Psoas muscle (tissue), 8 donors: Measurements from ENCODE around the gene SYNM. TPM values are rescaled to one million over a fixed set of nuclear protein-coding genes. Genes with fewer than 3 reads are reported as not detected.

Experiments used
- ATAC-seq, 4 donors: fragments of 200-7000 bp; cut with Tn5 transposase; one replicate each; pipeline ENCODE4 v1.9.1; 2020; ENCODE audit warnings: moderate library complexity in 3 of 4, mild to moderate bottlenecking in 2 of 4
- DNase-seq, 2 donors: peaks; one replicate each; pipeline ENCODE4 v3.0.0-alpha.2; 2020
- H3K27ac ChIP-seq: fragments of 200-600 bp; one replicate; pipeline ENCODE4 v1.8.0; 2022
- H3K27me3 ChIP-seq, 3 donors: fragments of 200-600 bp in 1 of 3; one replicate each; pipeline versions ENCODE4 v1.6.1 to v1.8.0; 2013 to 2022; ENCODE audit warnings: low read length in 2 of 3, mild to moderate bottlenecking in 2 of 3, moderate library complexity in 1 of 3; ENCODE audit not compliant: insufficient read depth in 3 of 3
- H3K36me3 ChIP-seq, 2 donors: fragments of 200-600 bp in 1 of 2; one replicate each; pipeline versions ENCODE4 v1.6.1 to v1.8.0; 2013 to 2022; ENCODE audit warnings: low read depth in 1 of 2, mild to moderate bottlenecking in 1 of 2, moderate library complexity in 1 of 2; ENCODE audit not compliant: insufficient read depth in 1 of 2
- H3K4me1 ChIP-seq: fragments of 200-600 bp; one replicate; pipeline ENCODE4 v1.8.0; 2022
- H3K4me3 ChIP-seq: fragments of 200-600 bp; one replicate; pipeline ENCODE4 v1.8.0; 2022; ENCODE audit warnings: mild to moderate bottlenecking
- H3K9me3 ChIP-seq: fragments of 200-600 bp; one replicate; pipeline ENCODE4 v1.8.0; 2022
- CTCF ChIP-seq: fragments of 200-600 bp; IDR thresholded peaks from one replicate; pipeline ENCODE4 v1.8.0; 2022; ENCODE audit warnings: antibody characterized with exemption
- WGBS, 3 donors: extraction: QIAGEN DNeasy Blood & Tissue Kit; methylation state at CpG; one replicate each; pipeline versions ENCODE4 v1.1.6 to v1.1.7; 2013; 5-methylcytosine and 5-hydroxymethylcytosine counted together
- intact Hi-C, 2 donors: fragments of 100-400 bp; cut with DNase I; formaldehyde crosslinking; loops; one replicate each; pipeline versions ENCODE4 v1.11.0 to v1.14.2; 2022
- polyA plus RNA-seq, 3 donors: library from polyadenylated mRNA; stranded (reverse); fragments of 200-250 nt; gene quantifications; one replicate each; pipeline ENCODE4 v1.2.3, GENCODE V29; 2013
- total RNA-seq, 4 donors: library from RNA; stranded (reverse); fragmentation: NEBNext Ultra II Directional in 2 of 4; extraction: Animal tissue kit (Norgen Biotek cat#: 25700) in 2 of 4; gene quantifications; one replicate each; pipeline versions ENCODE4 v1.2.1 to v1.2.4, GENCODE V29; 2021 to 2023
- donor health status: healthy with polysubstance abuse.
- donor health status: DM: no; HTN: no; CAD: no; lungs with moderate emphysema.
- donor health status: Bipolar disorder and iron deficiency.
- donor health status: healthy.
- donor health status: DM: yes; HTN: yes; CAD: no.
- donor health status: DM: no; HTN: no; CAD: no.
- donor health status: DM: no; HTN: no; CAD: no.
- donor health status: DM: yes; HTN: yes; CAD: no.

SYNM gene
- total and polyA plus RNA-seq, 7 donors: 77.5 to 380 (median 291) TPM

GRCh38 chr15:99128411-99128810 is 23.5 kb downstream of the SYNM start:
- Histone ChIP-seq H3K36me3 (peaks cover 3 to 65% of the 10 kb centered on the region in 2 donors), H3K27me3 (no peaks in the 10 kb centered on the region), H3K9me3 (no peaks in the 10 kb centered on the region), H3K4me1 (peaks cover 83% of the 10 kb centered on the region), H3K27ac (peak overlapping the region; percentile 96), H3K4me3 (no peak overlapping the region)
- ATAC-seq (no peak), DNase-seq (peak in 1 of 2 donors; percentile 28)
- WGBS, 3 donors: 68 to 78% (median 75%) methylated on average over 6 of the region's 6 CpGs
- no peak for TF ChIP-seq CTCF
- intact Hi-C loops: no loop called here

- no peak for ATAC-seq
- TF ChIP-seq CTCF: no peak
- H3K4me3 ChIP-seq: no peak overlapping the region
- DNase-seq: no peak
- whole genome bisulfite sequencing, 3 donors: 73 to 84% (median 78%) methylated on average over 16 of the region's 16 CpGs
- peaks cover 3 to 77% of the 10 kb centered on the region in 2 donors for H3K36me3 ChIP-seq
- peaks cover 83% of the 10 kb centered on the region for H3K4me1 ChIP-seq
- intact Hi-C loops: no loop called here
- no peaks in the 10 kb centered on the region for H3K27me3 ChIP-seq
- H3K9me3 ChIP-seq: no peaks in the 10 kb centered on the region
- H3K27ac ChIP-seq: peak overlapping the region; percentile 96
Observed at GRCh38 chr15:99129644-99130043, 24.8 kb downstream of the SYNM start.

- Histone ChIP-seq H3K27me3 (no peaks in the 10 kb centered on the region), H3K4me1 (peaks cover 82% of the 10 kb centered on the region), H3K9me3 (no peaks in the 10 kb centered on the region), H3K36me3 (peaks cover 3 to 83% of the 10 kb centered on the region in 2 donors), H3K27ac (peak overlapping the region; percentile 96), H3K4me3 (no peak overlapping the region)
- TF ChIP-seq CTCF: no peak
- DNase-seq (no peak), ATAC-seq (no peak)
- 68 to 73% (median 72%) methylated on average over 13 of the region's 13 CpGs for WGBS, 3 donors
- intact Hi-C loops: no loop called here
Observed at GRCh38 chr15:99130314-99130713, 25.4 kb downstream of the SYNM start.

- no peak for TF ChIP-seq CTCF
- Histone ChIP-seq H3K4me1 (peaks cover 82% of the 10 kb centered on the region), H3K4me3 (no peak overlapping the region), H3K27ac (peak overlapping the region; percentile 96), H3K36me3 (peaks cover 3 to 83% of the 10 kb centered on the region in 2 donors), H3K9me3 (no peaks in the 10 kb centered on the region), H3K27me3 (no peaks in the 10 kb centered on the region)
- 80 to 89% (median 82%) methylated on average over 29 to 30 of the region's 30 CpGs for WGBS, 3 donors
- DNase-seq (peak in 1 of 2 donors; percentile 43), ATAC-seq (no peak)
- intact Hi-C loops: no loop called here
Observed at GRCh38 chr15:99130765-99131440, 26.0 kb downstream of the SYNM start.
